Activated CD4-positive, alpha-beta memory T cell treated with anti-CD3 and anti-CD28 coated beads, Interleukin-2, amount 10 ng/mL, durations not matched to agents 7 days and 5 days (primary cell): ENCODE measurements around the gene PPP3CA. TPM values are rescaled to one million over a fixed set of nuclear protein-coding genes. Genes with fewer than 3 reads are reported as not detected.
"Not testable (repeated sequence)": the region's sequence is repeated elsewhere in the genome, so short reads cannot be mapped to it uniquely, and the experiment has no call there.

Source experiments
- CTCF ChIA-PET: fragments of 350-600 bp; sonication (Branson Sonifier 250); formaldehyde crosslinking; loops from one replicate; lab custom pipeline; 2021; ENCODE audit warnings: antibody characterized with exemption, inconsistent platforms; lab: Charles Lee
- POLR2A ChIA-PET: fragments of 350-600 bp; sonication (Branson Sonifier 250); formaldehyde crosslinking; loops from one replicate; lab custom pipeline; 2021; ENCODE audit warnings: antibody characterized with exemption; lab: Charles Lee
- DNase-seq: peaks from one replicate; pipeline ENCODE4 v3.0.0-alpha.2; 2020
- H3K27ac Mint-ChIP-seq: one replicate; pipeline ENCODE4 v1.8.0; 2021; ENCODE audit warnings: mild to moderate bottlenecking, mixed read lengths
- H3K27me3 Mint-ChIP-seq: one replicate; pipeline ENCODE4 v1.8.0; 2021; ENCODE audit warnings: mixed read lengths
- H3K36me3 Mint-ChIP-seq: one replicate; pipeline ENCODE4 v1.8.0; 2021; ENCODE audit warnings: low read depth, mixed read lengths
- H3K4me1 Mint-ChIP-seq: one replicate; pipeline ENCODE4 v1.8.0; 2021; ENCODE audit warnings: mixed read lengths
- H3K4me3 Mint-ChIP-seq: one replicate; pipeline ENCODE4 v1.8.0; 2021; ENCODE audit warnings: mild to moderate bottlenecking, mixed read lengths
- H3K9me3 Mint-ChIP-seq: one replicate; pipeline ENCODE4 v1.8.0; 2021; ENCODE audit warnings: mixed read lengths
- total RNA-seq, 2 experiments: library from RNA; stranded (reverse); gene quantifications; one replicate each; pipeline ENCODE4 v1.2.3, GENCODE V29; 2021

Gene PPP3CA
- total RNA-seq, 2 experiments from 2014 or later: 45.5 to 48.6 TPM

DNA sequence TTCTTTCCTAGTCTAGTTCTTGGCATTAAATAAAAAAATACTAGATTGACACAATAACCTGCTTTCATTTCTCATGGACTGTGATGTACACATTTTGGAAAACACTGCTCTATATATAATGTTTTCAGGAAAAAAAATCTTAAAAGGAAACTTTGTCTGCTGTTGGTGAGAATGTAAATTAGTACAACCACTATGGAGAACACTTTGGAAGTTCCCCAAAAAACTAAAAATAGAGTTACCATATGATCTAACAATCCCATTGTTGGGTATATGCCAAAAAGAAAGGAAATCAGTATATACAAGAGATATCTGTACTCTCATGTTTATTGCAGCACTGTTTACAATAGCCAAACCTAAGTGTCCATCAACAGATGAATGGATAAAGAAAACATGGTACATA is 202.3 kb downstream of the PPP3CA start:
- Mint-ChIP-seq H3K36me3 (peaks cover 10% of the 10 kb centered on the region), H3K27me3 (no peaks in the 10 kb centered on the region), H3K4me1 (peaks cover 12% of the 10 kb centered on the region), H3K27ac (no peak overlapping the region), H3K9me3 (peaks cover 2% of the 10 kb centered on the region), H3K4me3 (no peak overlapping the region)
- CTCF ChIA-PET: no interaction called here
- POLR2A ChIA-PET: no interaction called here
- DNase-seq: no peak

DNA sequence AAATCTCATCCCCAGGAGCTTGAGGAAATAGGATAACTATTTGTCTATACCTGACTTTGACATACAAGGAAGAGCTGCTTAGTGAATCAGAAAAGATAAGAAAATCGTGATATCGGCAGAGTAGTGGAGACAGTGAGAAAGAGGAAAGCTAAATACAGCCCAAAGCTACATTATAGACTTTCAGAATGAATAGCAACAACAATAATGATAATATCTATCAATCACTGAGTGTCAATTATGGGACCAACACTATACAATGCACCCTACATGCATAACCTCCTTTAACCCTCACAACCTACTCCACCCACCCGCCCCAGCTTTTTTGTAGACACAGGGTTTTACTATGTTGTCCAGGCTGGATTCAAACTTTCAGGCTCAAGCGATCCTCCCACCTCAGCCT is 205.1 kb downstream of the PPP3CA start:
- Mint-ChIP-seq H3K4me3 (no peak overlapping the region), H3K4me1 (peaks cover 12% of the 10 kb centered on the region), H3K9me3 (peaks cover 2% of the 10 kb centered on the region), H3K27me3 (no peaks in the 10 kb centered on the region), H3K36me3 (peaks cover 10% of the 10 kb centered on the region), H3K27ac (no peak overlapping the region)
- ChIA-PET POLR2A (no interaction called here), CTCF (no interaction called here)
- DNase-seq: no peak

DNA sequence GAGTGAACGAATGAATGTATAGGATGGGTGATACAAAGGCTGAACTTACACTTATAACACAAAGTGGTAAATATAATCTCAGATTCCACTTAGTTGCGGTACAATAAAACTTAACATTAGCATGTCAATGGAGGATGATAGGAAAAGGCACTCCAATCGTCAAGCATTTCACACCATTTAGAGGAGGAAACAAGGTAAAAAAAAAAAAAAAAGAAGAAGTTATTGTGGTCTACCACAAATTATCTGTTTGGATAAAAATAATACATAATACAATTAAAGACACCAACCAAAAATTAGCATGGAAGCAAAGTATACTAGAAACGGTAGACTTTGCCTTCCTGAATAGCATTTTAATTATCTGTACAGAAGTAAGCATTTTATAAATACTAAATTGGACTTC is 205.5 kb downstream of the PPP3CA start:
- DNase-seq: no peak
- CTCF ChIA-PET: no interaction called here
- H3K36me3 Mint-ChIP-seq: peaks cover 10% of the 10 kb centered on the region
- no peak overlapping the region for H3K27ac Mint-ChIP-seq
- H3K27me3 Mint-ChIP-seq: no peaks in the 10 kb centered on the region
- POLR2A ChIA-PET: no interaction called here
- H3K4me1 Mint-ChIP-seq: peaks cover 12% of the 10 kb centered on the region
- H3K9me3 Mint-ChIP-seq: peaks cover 2% of the 10 kb centered on the region
- no peak overlapping the region for H3K4me3 Mint-ChIP-seq

DNA sequence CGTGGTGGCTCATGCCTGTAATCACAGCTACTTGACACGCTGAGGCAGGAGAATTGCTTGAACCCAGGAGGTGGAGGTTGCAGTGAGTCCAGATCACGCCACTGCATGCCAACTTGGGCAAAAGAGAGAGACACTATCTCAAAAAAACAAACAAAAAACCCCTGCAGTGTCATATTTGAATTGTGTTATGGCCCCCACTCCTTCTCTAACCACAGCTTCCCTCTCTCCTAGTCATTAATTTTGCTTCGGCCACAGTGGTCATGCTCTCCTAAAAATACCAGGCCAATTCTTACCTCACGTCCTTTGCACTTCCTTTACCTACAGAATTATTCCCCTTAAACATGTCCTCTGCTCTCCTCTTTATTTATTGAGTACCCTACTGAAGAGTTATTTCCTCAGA is 206.1 kb downstream of the PPP3CA start:
- DNase-seq: no peak
- Mint-ChIP-seq H3K36me3 (peaks cover 10% of the 10 kb centered on the region), H3K27me3 (no peaks in the 10 kb centered on the region), H3K4me1 (peaks cover 12% of the 10 kb centered on the region), H3K9me3 (peaks cover 2% of the 10 kb centered on the region), H3K4me3 (no peak overlapping the region), H3K27ac (no peak overlapping the region)
- ChIA-PET CTCF (no interaction called here), POLR2A (no interaction called here)

DNA sequence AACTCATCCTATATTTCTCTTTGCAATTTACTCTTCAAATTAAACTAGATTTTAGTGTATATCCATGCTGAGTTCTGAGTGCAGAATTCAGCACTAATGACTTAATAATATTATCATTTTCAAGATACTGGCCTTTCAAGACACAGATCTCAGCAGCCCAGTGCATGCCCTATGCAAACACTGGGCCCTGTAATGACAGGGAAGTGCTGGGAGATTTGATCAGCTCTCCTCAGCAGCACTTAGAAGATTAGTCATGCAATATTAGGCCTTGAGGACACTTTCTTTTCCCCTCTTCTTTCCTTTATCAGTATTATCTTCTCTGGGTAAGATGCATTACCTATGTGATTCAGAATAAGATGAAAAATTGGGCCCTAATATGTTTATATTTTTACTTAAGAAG is 207.1 kb downstream of the PPP3CA start:
- Mint-ChIP-seq H3K4me3 (no peak overlapping the region), H3K9me3 (peaks cover 2% of the 10 kb centered on the region), H3K27me3 (no peaks in the 10 kb centered on the region), H3K27ac (no peak overlapping the region), H3K36me3 (peaks cover 10% of the 10 kb centered on the region), H3K4me1 (peaks cover 19% of the 10 kb centered on the region)
- ChIA-PET CTCF (no interaction called here), POLR2A (no interaction called here)
- no peak for DNase-seq

DNA sequence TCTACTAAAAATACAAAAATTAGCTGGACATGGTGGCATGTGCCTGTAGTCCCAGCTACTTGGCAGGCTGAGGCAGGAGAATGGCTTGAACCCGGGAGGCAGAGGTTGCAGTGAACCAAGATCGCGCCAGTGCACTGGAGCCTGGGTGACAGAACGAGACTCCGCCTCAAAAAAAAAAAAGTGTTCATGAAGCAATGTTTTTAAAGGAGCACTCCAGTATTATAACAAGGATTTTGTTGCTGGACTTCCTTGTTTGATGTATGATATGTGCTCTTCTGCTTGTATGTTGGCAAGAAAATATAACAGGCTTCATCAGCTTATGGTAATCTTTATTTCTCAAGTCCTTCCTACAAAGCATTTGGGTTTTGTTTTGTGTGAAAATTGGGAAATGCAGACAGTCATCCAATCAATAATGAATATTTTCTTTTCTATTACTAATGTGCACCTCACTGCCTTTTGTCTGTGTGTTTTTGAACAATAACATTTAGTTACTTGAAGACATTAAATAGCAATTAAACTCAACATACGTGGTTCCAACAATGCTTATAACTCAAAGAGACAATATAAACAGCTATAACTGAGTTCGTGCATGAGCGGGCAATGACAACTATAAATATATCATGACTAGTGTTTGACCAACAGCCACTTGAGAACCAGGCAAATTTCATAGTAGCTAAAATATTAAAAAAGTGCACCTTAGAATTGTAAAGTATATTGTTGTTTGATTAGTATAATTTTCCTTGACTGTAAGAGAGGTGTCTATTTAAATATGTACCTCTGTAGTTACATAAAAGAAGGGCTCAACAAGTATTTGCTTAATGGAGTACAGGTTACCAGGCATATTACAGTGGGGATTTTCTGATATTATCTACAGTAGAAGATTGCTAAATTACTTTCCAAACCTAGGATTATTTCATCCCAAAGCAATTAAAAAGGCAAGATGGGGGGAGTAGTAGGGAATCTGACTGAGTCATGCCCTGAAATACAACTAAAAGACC is 210.7 kb downstream of the PPP3CA start:
- Mint-ChIP-seq H3K27ac (peak overlapping the region; percentile 1), H3K4me3 (no peak overlapping the region), H3K9me3 (peaks cover 10% of the 10 kb centered on the region), H3K27me3 (no peaks in the 10 kb centered on the region), H3K36me3 (peaks cover 12% of the 10 kb centered on the region), H3K4me1 (peaks cover 16% of the 10 kb centered on the region)
- no peak for DNase-seq
- ChIA-PET POLR2A (no interaction called here), CTCF (no interaction called here)

- Mint-ChIP-seq H3K27me3 (no peaks in the 10 kb centered on the region), H3K36me3 (peaks cover 9% of the 10 kb centered on the region), H3K4me3 (peak overlapping the region; percentile 9), H3K9me3 (peaks cover 10% of the 10 kb centered on the region), H3K27ac (peak overlapping the region; percentile 12), H3K4me1 (peaks cover 11% of the 10 kb centered on the region)
- DNase-seq: no peak
- ChIA-PET CTCF (no interaction called here), POLR2A (no interaction called here)
These were observed 211.8 kb downstream of the PPP3CA start for GRCh38 chr4:101135371-101136010.

- H3K27ac Mint-ChIP-seq, H3K27me3 Mint-ChIP-seq, CTCF ChIA-PET, H3K4me3 Mint-ChIP-seq, DNase-seq: not testable (repeated sequence)
- H3K4me1 Mint-ChIP-seq: peaks cover 13% of the 10 kb centered on the region
- peaks cover 21% of the 10 kb centered on the region for H3K36me3 Mint-ChIP-seq
- peaks cover 22% of the 10 kb centered on the region for H3K9me3 Mint-ChIP-seq
- POLR2A ChIA-PET: interaction anchor here (0.7 kb wide), 1 partner anchor 17 kb away, joined by 4 read pairs; no protein-coding TSS in a partner anchor
These were observed 216.3 kb downstream of the PPP3CA start for GRCh38 chr4:101131058-101131457.

- DNase-seq, H3K27ac Mint-ChIP-seq, H3K4me1 Mint-ChIP-seq, CTCF ChIA-PET, H3K4me3 Mint-ChIP-seq, H3K27me3 Mint-ChIP-seq: not testable (repeated sequence)
- peaks cover 16% of the 10 kb centered on the region for H3K36me3 Mint-ChIP-seq
- POLR2A ChIA-PET: interaction anchor here (0.9 kb wide), 1 partner anchor 10 kb away, joined by 4 read pairs; no protein-coding TSS in a partner anchor
- H3K9me3 Mint-ChIP-seq: peaks cover 22% of the 10 kb centered on the region
These were observed 218.4 kb downstream of the PPP3CA start for GRCh38 chr4:101128898-101129297.

GRCh38 chr4:101128473-101128872 is 218.9 kb downstream of the PPP3CA start:
- H3K4me1 Mint-ChIP-seq: peaks cover 6% of the 10 kb centered on the region
- peaks cover 16% of the 10 kb centered on the region for H3K36me3 Mint-ChIP-seq
- ChIA-PET POLR2A (interaction anchor here (0.9 kb wide), 1 partner anchor 9 kb away, joined by 4 read pairs; no protein-coding TSS in a partner anchor), CTCF (no interaction called here)
- H3K4me3 Mint-ChIP-seq: no peak overlapping the region
- DNase-seq: no peak
- H3K27me3 Mint-ChIP-seq: no peaks in the 10 kb centered on the region
- H3K9me3 Mint-ChIP-seq: peaks cover 22% of the 10 kb centered on the region
- no peak overlapping the region for H3K27ac Mint-ChIP-seq

DNA sequence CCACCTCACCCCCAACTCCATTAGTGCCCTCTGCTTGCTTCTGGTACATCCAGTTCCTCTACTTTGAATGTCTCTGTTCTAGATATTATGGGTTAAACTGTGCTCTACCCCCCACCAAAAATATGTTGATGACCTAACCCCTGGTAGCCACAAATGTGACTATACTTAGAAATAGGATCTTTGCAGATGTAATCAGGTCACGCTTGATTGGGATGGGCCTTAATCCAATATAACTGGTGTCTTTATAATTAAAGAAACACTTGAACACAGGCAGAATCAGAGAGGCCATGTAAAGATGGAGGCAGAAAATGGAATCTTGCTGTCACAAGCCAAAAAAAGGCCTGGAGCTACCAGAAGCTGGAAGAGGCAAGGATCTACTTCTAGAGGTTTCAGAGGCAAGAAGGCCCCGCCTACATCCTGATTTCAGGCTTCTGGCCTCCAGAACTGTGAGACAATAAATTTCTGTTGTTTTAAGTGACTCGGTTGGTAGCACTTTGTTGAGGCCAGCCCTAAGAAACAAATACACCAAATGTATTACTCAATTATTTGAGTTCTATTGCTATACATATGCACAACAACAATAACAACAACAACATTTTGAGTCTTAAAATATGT is 220.0 kb downstream of the PPP3CA start:
- Mint-ChIP-seq H3K4me3 (no peak overlapping the region), H3K27me3 (no peaks in the 10 kb centered on the region), H3K4me1 (peaks cover 6% of the 10 kb centered on the region), H3K36me3 (peaks cover 16% of the 10 kb centered on the region), H3K9me3 (peaks cover 18% of the 10 kb centered on the region), H3K27ac (no peak overlapping the region)
- ChIA-PET CTCF (no interaction called here), POLR2A (no interaction called here)
- no peak for DNase-seq

DNA sequence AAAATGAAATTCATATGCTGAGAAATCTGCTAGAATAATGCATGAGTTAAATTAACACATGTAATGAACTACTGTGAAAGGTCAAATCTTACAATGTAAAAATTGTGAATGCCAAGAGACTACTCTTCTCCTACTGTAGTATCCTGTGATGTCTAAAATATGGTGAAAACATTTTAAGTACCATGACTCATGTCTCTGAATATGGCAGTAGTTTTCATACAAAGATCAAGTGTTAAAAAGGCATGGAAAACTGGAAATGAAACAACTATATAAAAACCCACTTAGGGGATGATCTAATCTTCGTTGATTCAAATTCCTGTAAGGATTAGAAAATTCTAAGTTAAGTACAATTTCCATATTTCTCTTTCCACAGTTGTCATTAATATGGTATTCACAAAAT is 221.3 kb downstream of the PPP3CA start:
- Mint-ChIP-seq H3K27me3 (no peaks in the 10 kb centered on the region), H3K4me3 (no peak overlapping the region), H3K27ac (no peak overlapping the region), H3K4me1 (peaks cover 6% of the 10 kb centered on the region), H3K36me3 (peaks cover 12% of the 10 kb centered on the region), H3K9me3 (peaks cover 12% of the 10 kb centered on the region)
- ChIA-PET CTCF (no interaction called here), POLR2A (no interaction called here)
- DNase-seq: no peak
